Right renal pelvis (tissue), 4 donors: ENCODE results near the gene ZNF566. TPM values are rescaled to one million over a fixed set of nuclear protein-coding genes. Genes with fewer than 3 reads are reported as not detected.

ENCODE experiments used
- DNase-seq, 4 donors: peaks; one replicate each; pipeline ENCODE4 v3.0.0-alpha.2; 2013; ENCODE audit warnings: low read depth in 4 of 4, low spot score in 3 of 4, missing footprints in 1 of 4
- polyA plus RNA-seq, 4 donors: library from polyadenylated mRNA; unstranded; fragments of 120-200 nt; gene quantifications; one replicate each; pipeline ENCODE4 v1.2.1, GENCODE V29; 2013; ENCODE audit not compliant: insufficient read length in 4 of 4

The ZNF566 gene
- polyA plus RNA-seq, 4 donors = 12.7 to 19.0 (median 18.3) TPM

DNA sequence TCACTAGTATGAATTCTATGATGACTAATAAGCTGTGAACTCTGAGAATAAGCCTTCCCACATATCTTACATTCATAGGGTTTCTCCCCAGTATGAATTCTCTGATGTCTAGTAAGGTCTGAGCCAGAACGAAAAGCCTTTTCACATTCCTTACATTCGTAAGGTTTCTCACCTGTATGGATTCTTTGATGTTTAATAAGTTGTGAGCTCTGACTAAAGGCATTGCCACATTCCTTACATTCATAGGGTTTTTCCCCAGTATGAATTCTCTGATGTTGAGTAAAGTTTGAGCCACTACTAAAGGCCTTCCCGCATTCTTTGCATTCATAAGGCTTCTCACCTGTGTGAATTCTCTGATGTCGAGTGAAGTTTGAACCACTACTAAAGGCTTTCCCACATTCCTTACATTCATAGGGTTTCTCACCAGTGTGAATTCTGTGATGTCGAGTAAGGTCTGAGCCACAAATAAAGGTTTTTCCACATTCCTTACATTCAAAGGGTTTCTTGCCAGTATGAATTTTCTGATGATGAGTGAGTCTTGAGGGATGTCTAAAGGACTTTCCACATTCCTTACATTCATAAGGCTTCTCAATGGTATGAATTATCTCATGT, 40.2 kb downstream of the ZNF566 start:
- no peak for DNase-seq

DNA sequence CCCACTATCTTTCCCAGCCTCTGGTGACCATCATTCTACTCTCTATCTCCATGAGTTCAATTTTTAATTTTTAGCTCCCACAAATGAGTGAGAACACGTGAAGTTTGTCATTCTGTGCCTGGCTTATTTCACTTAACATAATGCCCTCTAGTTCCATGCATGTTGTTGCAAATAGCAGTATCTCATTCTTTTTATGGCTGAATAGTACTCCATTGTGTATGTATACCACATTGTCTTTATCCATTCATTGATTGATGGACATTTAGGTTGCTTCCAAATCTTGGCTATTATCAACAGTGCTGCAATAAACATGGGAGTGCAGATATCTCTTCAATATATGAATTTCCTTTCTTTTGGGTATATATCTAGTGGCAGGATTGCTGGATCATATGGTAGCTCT, 48.0 kb downstream of the ZNF566 start:
- DNase-seq = no peak

DNA sequence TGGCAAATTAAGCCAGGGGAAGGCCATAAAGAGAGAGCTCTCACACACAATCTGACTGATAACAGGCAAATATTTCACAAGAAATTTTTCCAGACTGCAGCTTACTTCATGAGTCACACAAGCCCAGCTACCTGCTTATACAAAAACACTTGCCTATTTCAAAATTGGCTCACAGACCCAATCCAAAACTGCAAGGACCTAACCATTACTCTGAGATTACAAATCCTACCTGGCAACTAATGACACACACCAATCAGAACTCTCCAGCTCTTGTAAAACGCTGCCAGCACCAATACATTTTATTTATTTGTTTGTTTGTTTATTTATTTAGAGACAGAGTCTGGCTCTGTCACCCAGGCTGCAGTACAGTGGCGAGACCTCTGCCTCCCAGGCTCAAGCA, 52.8 kb downstream of the ZNF566 start:
- DNase-seq = no peak

DNA sequence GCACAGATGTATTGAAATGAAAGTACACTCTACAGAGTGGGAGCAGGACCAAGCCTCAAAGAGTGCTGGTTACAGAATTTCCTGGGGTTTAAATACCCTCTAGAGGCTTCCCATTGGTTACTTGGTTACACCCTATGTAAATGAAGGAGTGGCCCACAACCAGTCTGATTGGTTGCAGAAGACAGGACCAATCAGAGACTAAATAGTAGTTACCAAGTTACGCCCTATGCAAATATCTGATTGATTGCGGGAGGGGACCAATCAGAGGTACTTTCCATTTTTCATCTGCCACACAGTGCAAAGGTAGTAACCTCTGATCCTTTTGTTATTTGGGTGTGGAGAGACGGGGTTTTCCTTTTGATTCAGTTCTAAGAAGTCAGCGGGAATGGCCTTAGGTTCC, 65.4 kb downstream of the ZNF566 start:
- no peak for DNase-seq

DNA sequence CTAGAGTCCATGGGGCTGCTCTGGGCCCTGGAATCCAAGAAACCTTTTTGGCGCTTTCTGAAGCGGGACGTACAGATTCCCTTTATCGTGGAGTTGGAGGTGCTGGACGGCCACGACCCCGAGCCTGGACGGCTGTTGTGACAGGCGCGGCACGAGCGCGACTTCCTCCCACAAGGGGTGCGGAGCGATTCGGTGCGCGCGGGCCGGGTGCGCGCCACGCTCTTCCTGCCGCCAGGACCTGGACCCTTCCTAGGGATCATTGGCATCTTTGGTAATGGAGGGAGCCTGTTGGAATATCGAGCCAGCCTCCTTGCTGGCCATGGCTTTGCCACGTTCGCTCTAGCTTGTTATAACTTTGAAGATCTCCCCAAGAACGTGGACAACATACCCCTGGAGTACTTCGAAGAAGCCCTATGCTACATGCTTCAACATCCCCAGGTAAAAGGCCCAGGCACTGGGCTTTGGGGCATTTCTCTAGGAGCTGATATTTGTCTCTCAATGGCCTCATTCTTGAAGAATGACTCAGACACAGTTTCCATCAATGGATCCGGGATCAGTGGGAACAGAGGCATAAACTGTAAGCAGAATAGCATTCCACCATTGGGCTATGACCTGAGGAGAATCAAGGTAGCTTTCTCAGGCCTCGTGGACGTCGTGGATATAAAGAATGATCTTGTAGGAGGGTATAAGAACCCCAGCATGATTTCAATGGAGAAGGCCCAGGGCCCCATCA, 67.4 kb downstream of the ZNF566 start:
- peak in 1 of 4 donors; percentile 39 for DNase-seq

DNA sequence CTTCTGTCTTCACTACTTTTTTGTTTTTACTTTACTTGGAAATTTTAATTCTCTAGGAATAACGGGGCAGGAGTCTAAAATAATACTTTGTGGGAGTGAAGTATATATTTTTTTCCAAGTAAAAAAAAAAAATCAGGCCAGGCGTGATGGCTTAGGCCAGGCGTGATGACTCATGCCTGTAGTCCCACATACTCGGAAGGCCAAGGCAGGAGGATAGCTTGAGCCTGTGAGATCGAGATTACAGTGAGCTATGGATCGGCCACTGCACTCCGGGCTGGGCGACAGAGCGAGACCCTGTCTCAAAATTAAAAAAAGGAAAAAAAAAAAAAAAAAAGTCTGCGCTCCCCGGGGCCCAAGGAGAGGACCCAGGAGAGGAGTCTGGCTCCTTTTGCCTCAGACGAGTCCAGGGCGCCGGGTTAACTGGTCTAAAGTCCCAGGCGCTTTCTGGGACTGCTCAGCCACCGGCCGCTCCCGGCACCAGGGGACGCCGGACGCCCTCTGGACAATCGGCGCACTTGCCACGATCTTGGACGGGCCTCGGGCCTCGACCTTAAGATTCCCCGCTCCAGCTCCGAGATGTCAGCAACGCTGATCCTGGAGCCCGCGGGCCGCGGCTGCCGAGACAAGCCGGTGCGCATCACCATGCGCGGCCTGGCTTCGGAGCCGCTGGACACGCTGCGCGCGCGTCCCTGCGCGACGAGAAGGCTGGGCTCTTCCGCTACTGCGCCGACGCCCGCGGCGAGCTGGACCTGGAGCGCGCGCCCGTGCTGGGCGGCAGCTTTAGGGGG, 68.2 kb downstream of the ZNF566 start:
- peak in 3 of 4 donors; percentile 23 to 48 (median 26) for DNase-seq

DNA sequence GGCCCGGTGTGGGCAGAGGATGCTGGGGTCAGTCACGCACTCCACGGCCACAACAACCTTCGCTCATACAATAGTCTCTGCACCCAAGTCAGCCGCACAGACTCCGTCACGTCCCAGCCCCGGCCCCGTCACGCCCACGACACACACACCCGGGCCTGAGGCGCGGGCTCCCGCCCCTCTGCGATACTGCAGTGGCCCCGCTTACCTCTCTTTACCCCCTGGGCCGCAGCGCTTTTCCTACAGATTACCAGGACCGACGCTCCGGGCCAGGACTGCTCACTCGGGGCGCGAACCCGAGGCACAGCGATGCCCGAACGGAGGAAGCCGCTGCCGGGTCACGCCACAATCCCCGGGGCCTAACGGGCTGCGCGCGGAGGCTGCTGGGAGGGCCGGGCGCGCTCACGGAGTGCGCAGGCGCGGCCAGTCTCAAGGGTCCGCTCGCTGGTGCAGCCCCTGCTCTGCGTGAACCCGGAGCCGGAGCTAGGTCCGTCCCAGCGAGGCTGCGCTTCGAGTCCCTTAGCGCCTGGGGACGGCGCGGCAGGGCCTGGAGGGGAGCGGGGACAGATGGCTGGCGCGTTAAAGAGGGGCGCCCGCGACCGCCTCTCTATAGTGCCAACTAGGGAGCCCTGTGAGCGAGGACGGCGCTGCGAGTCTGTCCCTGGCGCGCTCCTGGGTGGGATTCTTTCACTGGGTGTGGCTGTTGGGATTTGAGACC, 70.9 kb downstream of the ZNF566 start, which contains the start of gene ZFP82:
Gene ZFP82 (minus strand): TSS at position 358 of the 715 bp plus-strand sequence. CDS start 8,855 bp downstream, outside the sequence.
- DNase-seq = peak; percentile 76 to 81 (median 79)

DNA sequence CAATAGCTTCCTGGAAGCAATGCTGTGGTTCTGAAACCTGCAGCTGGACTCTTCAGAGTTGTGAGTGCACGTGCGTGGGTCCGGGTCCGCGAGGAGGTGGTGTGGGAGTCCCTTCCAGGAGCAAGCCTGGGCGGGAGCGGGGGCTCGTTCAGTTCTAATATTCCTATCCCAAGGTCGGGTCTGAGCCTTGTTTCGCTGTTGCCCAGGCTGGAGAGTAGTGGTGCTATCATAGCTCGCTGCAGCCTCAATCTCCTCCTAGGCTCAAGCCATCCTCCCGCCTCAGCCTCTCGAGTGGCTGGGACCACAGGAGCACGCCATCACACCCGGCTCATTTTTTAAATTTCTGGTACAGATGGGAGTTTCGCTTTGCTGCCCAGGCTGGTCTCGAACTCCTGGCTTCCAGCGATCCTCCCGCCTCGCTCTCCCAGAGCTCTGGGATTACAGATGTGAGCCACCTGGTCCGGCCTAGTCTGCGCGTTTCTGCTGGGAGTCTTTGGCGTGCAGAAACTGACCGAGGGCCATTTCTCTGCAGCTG, 71.5 kb downstream of the ZNF566 start:
- DNase-seq = no peak

DNA sequence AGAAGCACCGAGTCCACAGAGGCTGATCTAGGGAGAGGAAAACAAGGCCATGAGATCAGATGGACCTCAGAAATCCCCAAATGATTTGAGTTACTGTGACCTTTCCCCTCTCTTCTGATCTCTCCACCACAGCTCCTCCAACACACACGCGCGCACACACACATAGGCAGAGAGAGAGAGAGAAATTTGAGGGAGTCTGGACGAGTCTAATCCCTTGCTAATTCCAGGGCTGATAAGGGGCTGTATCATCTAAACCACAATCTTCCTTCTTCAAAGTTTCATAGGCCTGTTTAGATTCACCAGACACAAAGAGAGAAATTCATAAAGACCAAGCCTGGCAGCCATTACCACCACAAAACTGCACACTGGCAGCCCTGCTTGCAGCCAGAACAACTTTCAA, 79.5 kb downstream of the ZNF566 start:
- no peak for DNase-seq

DNA sequence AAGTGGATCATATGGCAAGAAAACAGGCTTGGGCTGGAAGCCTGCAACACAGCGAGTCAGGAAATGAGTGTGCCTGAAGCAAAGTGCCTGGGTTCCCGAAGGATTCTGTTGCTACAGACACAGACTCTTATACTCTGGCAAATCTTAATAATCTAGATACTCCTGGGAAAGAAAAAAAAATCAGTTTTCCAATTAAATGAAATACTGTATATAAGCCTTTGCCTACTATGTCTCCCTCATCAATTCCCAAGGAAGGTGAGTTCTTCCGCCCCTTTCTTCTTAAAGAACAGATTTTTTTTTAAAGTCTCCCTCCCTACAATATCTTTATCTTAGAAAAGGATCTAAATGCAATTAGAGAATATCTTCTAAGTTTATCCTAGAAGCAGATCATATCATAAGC, 81.3 kb downstream of the ZNF566 start:
- DNase-seq = no peak

DNA sequence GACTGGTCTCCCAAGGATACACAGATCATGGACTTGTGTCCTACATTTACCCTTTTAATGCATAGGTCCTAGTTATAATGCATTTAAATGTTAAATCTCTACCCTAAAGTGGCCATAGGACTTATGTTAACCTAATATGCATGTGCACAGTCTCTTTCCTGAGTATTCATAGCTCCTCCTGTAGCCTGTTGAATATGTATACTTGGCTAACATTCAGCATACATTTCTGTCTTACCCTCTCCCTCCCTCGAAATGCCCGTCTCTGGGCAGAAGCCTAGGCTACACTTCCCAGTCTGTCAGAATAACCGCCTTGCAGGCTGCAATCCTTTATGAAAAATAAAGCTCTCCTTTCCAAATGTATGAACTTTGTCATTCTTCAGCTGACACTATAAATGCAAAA, 84.9 kb downstream of the ZNF566 start:
- DNase-seq = no peak

DNA sequence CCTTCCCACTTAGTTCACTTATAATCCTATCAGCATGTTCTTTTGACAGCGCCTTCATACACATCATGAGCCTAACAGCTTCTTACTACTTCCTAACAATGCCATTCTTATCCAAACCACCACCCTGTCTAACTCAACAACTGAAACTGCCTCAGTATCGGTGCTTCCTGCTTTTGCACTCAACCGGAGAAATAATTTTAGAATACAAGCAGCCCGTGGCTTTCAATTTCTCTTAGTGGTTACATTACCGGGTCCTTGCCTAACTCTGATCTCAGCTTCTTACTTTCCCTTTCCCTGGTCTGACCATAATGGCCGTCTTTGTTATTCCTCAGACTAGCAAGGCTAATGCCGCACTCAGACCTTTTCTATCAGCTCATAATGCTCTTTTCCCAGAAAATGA, 87.9 kb downstream of the ZNF566 start:
- no peak for DNase-seq

DNA sequence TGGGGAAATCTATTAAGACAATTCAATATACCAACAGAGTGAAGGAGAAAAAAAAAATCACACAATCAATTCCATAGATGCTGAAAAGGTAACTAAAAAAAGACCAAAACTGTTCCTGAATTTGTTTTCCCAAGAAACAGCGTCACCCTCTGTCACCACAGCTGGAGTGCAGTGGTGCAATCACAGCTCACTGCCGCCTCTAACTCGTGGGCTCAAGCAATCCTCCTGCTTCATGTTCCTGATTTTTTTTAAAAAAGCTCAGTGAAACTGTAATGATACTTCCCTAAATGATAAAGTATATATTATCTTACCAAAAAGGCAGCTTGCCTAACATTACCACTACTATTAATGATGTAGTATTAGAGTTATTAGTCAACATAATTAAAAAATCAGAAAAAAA, 90.8 kb downstream of the ZNF566 start:
- no peak for DNase-seq

Other genes with a start within 250 kb of the ZNF566 start
- gene ZFP14, start 110.4 kb downstream of the ZNF566 start, polyA plus RNA-seq = 10 to 100 TPM; 10.7 to 14.0 (median 13.5) TPM
- 10 to 100 TPM; 13.2 to 16.8 (median 16.0) TPM for gene ZFP82, start 70.9 kb downstream of the ZNF566 start, polyA plus RNA-seq
- gene ZNF260, start 38.7 kb upstream of the ZNF566 start, polyA plus RNA-seq = 10 to 100 TPM; 26.2 to 37.8 (median 35.3) TPM
- gene ZNF529, start 83.7 kb upstream of the ZNF566 start, polyA plus RNA-seq = 10 to 100 TPM; 16.4 to 26.7 (median 22.0) TPM
- 1 to 10 TPM; 6.2 to 7.3 (median 6.7) TPM for gene ZNF382, start 115.8 kb upstream of the ZNF566 start, polyA plus RNA-seq
- 10 to 100 TPM; 10.3 to 12.9 (median 11.3) TPM for gene ZNF461, start 177.3 kb upstream of the ZNF566 start, polyA plus RNA-seq
- gene ZNF567, start 198.1 kb upstream of the ZNF566 start, polyA plus RNA-seq = 10 to 100 TPM; 10.1 to 14.5 (median 14.0) TPM